HG02852 (cell line): Measurements from ENCODE around the gene ATR.
"Not testable (repeated sequence)": the region's sequence is repeated elsewhere in the genome, so short reads cannot be mapped to it uniquely, and the experiment has no call there.

Source experiments
- ATAC-seq: cut with Tn5 transposase; IDR thresholded peaks from one replicate; pipeline ENCODE4 v1.9.1; 2021; ENCODE audit warnings: mild to moderate bottlenecking, moderate library complexity; ENCODE audit not compliant: unreplicated experiment

ATR gene

DNA sequence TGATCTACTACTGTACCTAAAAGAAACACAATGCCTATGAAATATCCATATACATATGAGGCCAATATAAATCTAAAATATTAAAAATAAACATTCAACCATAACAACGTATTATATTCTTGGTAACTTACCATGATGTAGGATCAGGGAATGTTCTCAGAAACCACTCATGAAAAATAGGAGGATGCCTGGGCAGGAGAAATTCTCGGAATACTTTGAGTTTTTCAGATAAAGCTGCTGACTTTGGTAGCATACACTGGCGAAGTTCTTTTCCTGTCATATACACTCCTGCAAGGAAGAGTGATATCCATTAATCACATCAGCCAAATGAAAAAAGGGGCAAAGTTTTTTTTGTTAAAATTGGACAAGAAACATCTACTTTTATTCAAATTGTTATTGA lies 119.4 kb downstream of the ATR start:
- no peak for ATAC-seq

DNA sequence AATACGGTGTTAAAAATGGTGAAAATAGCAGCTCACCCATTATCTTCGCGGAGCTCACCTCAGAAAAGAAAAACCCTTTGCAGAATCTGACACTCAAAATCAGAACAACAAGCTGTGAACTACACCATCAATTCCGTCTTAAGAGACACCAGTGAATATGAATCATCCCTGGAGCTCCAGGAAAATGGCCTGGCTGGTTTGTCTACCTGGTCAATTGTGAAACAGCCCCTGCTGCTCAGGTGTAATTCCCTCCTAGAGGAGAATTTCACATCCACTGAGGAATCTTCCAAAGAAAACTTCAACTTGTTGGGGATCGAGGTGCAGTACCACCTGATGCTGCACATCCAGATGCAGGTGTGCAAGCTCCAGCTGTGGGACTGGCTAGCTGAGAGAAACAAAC lies 127.7 kb downstream of the ATR start:
- no peak for ATAC-seq

DNA sequence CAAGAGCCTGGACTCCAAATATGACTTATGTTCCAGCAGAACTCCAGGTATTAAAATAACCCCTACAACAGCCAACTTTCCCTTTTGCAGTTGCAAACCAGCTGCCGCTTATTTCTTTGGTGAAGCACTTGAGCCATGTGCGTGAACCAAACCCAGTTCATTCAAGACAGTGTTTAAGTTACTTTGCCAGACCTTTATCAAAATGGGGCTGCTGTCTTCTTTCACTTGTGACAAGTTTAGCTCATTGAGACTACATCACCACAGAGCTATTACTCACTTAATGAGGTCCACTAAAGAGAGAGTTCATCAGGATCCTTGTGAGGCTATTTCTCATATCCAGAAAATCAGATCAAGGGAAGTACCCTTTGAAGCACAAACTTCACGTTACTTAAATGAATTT lies 128.3 kb downstream of the ATR start:
- ATAC-seq = no peak

DNA sequence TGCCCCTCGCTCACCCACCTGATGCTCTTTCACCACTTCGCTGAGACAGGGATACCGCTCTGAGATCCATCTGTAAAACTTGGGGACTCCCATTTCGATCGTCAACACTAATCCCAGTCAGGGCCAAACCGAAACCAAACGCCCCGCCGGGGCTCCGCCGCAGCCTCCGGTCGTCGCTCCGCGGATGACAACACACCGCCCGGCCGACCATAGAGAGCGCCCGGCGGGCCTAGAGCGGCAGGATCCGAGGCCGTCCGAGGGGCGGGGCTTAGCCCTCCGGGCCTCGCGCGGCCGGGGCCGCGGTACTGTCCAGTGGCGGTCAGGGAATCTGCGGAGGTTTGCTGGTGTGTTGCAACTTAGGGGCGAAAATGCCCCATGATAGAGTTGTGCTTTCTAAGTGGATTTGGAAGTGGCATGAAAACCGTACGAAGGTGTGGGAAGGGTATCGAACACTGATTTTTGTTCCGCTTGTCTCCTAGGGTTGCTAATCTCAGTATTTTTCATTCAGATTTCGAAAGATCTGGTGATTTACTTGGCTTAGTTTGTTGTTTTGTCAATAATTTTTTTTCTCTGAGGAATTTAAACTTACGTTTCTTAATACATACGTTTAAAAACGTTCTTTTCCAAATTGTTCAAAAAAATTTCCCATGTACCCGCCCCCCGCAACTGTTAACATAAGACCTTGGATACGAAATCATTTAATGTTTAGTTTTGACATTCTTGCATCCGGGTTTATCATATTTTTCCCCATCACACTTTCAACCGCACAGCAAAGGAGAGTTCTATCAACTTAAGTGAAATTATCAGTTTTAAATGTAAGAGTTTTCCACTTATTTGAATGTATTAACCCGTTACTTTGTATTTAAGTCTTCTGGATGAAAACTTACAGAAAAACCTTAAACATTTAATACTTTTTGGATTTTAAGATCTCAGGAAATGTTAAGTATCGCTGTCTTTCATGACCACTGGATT lies 130.4 kb downstream of the ATR start, which contains the start of gene XRN1:
Gene XRN1, minus strand, starts transcription at position 186 of the 972 bp plus-strand sequence. Its CDS starts 93 bp downstream, at position 93.
- ATAC-seq = peak; percentile 87

DNA sequence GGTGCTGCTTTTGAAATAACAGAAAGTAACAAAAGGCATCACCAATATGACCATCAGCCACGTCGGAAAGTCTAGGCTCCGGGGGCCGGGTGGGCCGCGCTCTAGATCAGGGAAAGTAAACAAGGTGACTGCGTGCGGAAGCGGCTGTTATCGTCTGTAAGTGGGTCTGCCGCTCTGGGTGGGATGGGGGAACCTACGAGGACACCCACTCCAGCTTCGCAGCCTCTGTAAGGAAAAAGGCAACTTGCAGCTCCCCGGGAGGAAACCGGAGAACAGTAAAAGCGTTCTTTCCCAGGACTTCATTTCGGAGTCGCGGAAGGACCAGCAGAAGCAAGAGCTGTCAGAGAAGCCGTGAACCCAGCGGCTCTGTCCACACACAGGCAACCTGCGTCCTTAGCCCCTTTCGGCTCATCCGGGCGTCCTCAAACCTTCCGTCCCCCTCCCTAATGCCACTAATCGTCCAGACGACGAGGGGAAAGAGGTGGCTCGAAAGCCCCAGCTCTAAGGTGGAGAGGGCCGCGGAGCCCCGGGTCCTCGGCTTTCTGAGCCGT lies 131.2 kb downstream of the ATR start:
- ATAC-seq = peak; percentile 27

DNA sequence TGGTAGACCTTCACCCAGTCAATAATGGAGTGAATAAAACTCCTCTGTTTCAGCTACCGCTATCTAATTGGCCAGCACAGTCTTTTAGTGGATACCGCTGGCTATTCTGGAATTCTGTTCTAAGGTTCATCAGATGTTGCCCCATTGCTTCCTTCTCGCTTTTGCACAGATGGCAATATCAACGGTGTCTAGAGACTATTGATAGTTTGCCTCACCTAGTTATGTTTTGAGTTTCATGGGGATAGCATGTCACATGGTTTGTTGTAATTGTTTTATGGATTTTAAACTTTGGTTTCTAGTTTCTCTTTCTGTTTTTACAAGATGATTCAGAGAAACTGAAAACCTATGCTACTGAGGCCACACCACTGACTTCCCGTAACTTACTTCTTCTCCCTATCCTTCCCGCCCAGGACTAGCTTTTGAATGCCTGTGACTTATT lies 132.7 kb downstream of the ATR start:
- ATAC-seq = peak; percentile 54

DNA sequence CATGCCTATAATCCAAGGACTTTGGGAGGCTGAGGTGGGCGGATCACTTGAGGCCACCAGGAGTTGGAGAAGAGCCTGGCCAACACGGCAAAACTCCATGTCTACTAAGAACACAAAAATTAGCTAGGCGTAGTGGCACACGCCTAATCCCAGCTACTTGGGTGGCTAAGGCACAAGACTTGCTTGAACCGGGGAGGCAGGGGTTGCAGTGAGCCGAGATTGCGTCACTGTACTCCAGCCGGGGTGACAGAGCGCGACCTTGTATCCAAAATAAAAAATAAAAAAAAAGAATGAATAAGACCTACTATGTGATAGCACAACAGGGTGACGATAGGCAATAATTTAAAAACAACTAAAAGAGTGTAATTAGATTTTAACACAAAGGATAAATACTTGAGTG lies 134.2 kb downstream of the ATR start:
- no peak for ATAC-seq

DNA sequence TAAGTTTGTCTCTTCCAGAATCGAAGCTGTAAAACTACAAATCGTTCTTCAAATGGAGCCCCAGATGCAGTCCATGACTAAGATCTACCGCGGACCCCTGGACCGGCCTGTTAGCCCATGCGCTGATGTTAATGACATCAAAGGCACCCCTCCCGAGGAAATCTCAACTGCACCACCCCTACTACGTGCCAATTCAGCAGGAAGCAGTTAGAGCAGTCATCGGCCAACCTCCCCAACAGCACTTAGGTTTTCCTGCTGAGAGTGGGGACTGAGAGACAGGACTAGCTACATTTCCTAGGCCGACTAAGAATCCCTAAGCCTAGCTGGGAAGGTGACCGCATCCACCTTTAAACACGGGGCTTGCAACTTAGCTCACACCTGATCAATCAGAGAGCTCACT lies 135.5 kb downstream of the ATR start:
- ATAC-seq = not testable (repeated sequence)

DNA sequence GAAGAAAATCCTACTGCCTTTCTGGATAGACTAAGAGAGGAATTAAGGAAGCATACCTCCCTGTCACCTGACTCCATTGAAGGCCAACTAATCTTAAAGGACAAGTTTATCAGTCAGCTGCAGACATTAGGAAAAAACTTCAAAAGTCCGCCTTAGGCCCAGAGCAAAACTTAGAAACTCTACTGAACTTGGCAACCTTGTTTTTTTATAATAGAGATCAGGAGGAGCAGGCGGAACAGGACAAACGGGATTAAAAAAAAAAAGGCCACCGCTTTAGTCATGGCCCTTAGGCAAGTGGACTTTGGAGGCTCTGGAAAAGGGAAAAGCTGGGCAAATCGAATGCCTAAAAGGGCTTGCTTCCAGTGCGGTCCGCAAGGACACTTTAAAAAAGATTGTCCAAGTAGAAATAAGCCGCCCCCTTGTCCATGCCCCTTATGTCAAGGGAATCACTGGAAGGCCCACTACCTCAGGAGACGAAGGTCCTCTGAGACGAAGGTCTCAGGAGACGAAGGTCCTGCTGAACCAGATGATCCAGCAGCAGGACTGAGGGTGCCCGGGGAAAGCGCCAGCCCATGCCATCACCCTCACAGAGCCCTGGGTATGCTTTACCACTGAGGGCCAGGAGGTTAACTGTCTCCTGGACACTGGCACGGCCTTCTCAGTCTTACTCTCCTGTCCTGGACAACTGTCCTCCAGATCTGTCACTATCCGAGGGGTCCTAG lies 138.9 kb downstream of the ATR start:
- not testable (repeated sequence) for ATAC-seq

DNA sequence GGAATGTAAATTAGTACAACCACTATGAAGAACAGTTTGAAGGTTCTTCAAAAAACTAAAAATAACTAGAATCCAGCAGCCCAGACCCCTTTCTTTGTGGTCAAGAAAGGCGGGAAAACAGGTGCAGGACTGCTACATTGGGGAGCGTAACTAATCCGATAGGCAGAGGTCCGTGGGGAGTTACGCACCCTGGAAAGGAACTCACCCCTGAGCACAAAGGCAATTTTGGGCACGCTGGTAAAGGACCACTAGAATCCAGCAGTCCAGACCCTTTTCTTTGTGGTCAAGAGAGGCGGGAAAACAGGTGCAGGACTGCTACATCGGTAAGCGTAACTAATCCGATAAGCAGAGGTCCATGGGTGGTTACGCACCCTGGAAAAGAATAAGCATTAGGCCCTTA lies 140.4 kb downstream of the ATR start:
- not testable (repeated sequence) for ATAC-seq

DNA sequence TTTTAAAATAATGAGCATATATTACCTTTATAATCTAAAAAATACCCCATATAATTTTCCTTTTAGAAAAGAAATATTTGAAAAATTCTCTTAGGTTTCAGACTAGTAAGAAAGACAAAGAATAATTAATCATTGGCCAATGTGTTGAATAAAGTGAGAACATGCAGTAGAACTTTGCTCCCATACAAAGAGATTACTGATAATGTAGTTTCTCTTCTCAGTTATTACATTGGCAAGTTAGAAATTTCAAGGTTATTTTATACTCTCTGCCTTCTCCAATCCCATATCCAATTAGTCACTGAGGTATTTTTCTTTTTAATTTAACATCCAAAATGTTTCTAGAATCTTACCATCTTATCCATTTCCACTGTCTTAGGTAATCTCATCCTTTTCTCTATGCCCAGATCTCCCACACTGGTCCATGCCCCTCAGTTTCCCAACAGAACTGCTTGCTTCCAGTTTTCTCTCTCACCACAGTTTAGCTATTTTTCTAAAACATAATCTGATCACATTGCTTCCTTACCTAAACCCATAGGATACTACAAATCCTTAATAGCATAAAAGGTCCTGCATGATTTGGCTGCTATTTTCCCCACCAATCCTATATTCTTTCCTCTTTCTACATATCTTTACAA lies 141.5 kb downstream of the ATR start:
- no peak for ATAC-seq

DNA sequence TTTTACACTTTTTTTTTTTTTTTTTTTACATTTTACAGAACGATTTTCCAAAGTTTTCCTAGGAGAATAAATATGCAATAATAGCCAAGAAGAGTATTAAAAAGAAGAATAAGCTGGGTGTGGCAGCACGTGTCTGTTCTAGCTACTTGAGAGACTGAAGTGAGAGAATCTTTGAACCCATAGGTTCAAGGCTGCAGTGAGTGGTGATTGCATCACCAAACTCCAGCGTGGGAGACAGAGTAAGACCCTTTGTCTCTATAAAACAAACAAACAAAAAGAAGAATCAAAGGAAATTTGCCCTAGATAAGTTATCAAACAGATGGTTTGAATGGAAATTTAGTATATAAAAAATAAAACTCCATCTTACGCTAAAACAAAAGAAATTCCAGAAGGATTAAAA lies 144.0 kb downstream of the ATR start:
- no peak for ATAC-seq

DNA sequence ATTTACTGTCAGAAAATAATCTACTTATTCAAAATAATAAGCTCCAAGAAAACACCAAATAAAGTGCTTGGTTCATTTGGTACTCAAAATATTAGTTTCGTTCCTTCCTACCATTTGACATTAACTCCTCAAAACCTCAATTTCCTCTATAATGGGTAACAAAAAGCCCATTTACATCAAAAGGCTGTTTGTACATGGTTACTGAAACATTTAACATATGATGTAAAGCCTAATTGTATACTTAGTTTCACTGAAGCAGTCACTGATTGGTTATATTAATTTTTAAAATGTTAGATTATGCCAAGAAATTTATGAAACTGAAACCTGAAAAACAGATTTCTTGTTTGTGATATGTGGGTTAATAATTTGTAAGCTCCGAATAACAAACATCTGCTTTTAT lies 145.4 kb downstream of the ATR start:
- ATAC-seq = no peak

DNA sequence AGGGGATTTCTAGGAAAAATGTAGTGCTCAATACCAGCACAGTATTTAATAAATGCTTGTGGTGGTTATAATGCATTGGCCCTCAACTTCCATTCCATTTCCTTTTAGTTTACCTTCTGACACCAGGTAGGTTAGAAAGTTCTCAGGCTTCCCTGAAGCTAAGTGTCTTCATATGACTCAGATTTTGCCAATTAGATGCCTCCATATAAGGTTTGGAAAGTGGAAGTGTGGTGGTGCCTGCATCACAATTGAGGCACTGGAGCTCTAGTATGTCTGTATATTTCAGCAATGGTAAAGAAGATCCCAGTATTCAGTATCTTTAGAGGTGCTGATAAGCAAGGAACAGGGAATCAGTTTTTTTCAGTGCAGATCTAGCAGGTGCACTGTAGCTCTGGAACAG lies 149.0 kb downstream of the ATR start:
- no peak for ATAC-seq

DNA sequence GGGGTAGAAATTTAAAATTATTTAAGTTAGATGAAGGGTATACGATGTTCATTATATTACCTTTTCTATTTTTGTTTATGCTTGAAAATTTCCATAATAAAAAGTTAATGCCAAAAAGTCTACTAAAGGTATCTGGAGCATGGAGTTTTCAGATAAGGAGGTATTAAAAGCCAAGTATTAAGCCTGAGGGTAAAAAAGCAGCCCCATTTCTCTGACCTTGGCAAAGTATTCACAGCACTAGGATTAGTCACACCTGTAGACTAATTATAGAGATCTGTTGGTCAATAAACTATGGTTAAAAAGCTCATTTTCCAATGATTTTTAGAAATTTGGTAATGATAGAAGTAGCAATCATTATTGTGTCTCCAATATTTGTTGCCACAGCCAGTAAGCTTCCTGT lies 153.8 kb downstream of the ATR start:
- ATAC-seq = no peak

DNA sequence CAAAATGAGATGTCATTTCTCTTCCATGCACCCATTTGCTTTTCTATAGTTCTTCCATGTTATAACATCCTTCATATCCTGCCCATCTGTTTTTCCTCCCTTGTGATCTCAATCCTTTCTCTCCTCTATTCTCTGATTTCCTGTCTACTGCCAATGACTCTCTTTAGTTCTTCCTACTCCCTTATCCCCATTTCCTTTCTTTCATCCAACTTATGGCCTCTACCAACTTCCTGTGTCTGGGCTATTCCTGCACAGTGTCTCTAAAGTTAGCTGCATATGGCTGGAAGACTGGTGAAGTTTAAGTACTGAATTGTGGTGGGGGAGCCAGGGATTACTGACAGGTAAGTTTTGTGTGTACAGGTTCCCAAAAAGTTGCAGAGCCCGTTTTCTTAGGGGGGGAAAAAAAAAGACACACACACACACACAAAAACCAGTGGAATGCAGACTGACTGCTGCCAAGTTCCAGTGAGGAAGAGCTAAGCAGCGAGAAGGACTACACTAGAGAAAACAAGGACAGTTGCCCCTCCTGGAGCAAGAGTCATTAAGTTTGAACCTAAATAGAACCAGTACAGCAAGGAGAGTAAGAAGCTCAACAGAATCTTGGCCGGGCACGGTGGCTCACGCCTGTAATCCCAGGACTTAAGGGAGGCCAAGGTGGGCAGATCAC lies 159.5 kb downstream of the ATR start:
- ATAC-seq = no peak

DNA sequence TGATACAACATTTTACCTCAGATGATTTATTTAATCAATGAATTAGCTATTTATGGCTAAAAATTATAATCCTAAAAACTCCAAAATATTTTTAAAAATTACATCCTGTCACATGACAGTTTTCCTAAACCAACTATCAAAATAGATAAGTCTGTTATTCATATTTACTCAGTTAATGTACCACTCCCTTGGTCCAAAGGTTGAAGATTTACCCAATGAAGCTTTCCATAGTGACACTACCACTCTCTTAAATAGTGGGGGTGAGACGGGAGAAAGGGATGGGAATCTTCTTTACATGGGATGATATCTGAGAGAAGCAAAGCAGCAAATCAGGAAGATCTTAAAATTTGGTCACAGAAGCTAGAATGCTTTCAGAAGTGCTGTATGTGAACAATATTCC lies 161.2 kb downstream of the ATR start:
- no peak for ATAC-seq

DNA sequence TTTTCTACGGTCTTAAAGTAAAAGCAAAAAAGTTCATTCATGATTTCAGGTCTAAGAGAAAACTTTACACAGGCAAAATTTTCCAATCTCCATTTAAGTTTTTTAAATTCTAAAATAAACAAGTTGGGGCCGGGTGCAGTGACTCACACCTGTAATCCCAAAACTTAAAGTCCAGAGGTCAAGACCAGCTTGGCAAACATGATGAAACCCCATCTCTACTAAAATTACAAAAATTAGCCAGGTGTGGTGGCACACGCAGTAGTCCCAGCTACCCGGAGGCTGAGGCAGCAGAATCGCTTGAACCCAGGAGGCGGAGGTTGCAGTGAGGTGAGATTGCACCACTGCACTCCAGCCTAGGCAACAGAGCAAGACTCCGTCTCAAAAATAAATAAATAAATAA lies 178.0 kb downstream of the ATR start:
- ATAC-seq = not testable (repeated sequence)
